GM18520 (cell line): ENCODE results near the gene STK40.

Experiments
- ATAC-seq: cut with Tn5 transposase; IDR thresholded peaks from one replicate; pipeline ENCODE4 v1.9.1; 2021; ENCODE audit not compliant: unreplicated experiment

The STK40 gene

GRCh38 chr1:36377791-36378492, 7.8 kb downstream of the STK40 start:
- no peak for ATAC-seq

GRCh38 chr1:36372617-36373016, 13.1 kb downstream of the STK40 start:
- no peak for ATAC-seq

GRCh38 chr1:36369061-36369861, 16.5 kb downstream of the STK40 start:
- no peak for ATAC-seq

GRCh38 chr1:36367798-36368197, 17.9 kb downstream of the STK40 start:
- no peak for ATAC-seq

- ATAC-seq = no peak
Measured at GRCh38 chr1:36367066-36367465, 18.7 kb downstream of the STK40 start.

GRCh38 chr1:36366091-36366661, 19.5 kb downstream of the STK40 start:
- ATAC-seq = no peak

- ATAC-seq = no peak
Measured at GRCh38 chr1:36365381-36365780, 20.3 kb downstream of the STK40 start.

GRCh38 chr1:36359911-36360550, 25.7 kb downstream of the STK40 start:
- no peak for ATAC-seq

GRCh38 chr1:36359383-36359782, 26.3 kb downstream of the STK40 start:
- no peak for ATAC-seq

- ATAC-seq = no peak
Measured at GRCh38 chr1:36358514-36359084, 27.1 kb downstream of the STK40 start.

GRCh38 chr1:36355811-36356210, 29.9 kb downstream of the STK40 start:
- no peak for ATAC-seq

- ATAC-seq = no peak
Measured at GRCh38 chr1:36354486-36354885, 31.2 kb downstream of the STK40 start.

GRCh38 chr1:36352910-36353878, 32.5 kb downstream of the STK40 start:
- ATAC-seq = no peak

- no peak for ATAC-seq
Measured at GRCh38 chr1:36352125-36352909, 33.4 kb downstream of the STK40 start.

GRCh38 chr1:36351227-36351977, 34.3 kb downstream of the STK40 start:
- ATAC-seq = no peak

- no peak for ATAC-seq
Measured at GRCh38 chr1:36350659-36351226, 35.0 kb downstream of the STK40 start.

GRCh38 chr1:36349839-36350238, 35.9 kb downstream of the STK40 start:
- ATAC-seq = no peak

GRCh38 chr1:36349241-36349671, 36.5 kb downstream of the STK40 start:
- peak; percentile 65 for ATAC-seq
